Breast epithelium (tissue), 3 donors: ENCODE results near the gene HOXB13.

Experiments used
- POLR2A ChIP-seq: fragments of 450-650 bp; IDR thresholded peaks from one replicate; pipeline ENCODE4 v1.6.1; 2016; ENCODE audit warnings: antibody characterized with exemption, mild to moderate bottlenecking, moderate library complexity
- POLR2AphosphoS5 ChIP-seq, 3 donors: sonication (generic); formaldehyde crosslinking; IDR thresholded peaks; one replicate each; pipeline ENCODE4 v1.6.1; 2017; ENCODE audit warnings: antibody characterized with exemption in 3 of 3
- TF ChIP-seq, protein P1 (sequence below), 3 donors: fragments of 450-650 bp; IDR thresholded peaks; one replicate each; pipeline ENCODE4 v1.5.1; 2016 to 2017; ENCODE audit warnings: antibody characterized with exemption in 3 of 3, mild to moderate bottlenecking in 3 of 3, moderate library complexity in 3 of 3

DNA sequence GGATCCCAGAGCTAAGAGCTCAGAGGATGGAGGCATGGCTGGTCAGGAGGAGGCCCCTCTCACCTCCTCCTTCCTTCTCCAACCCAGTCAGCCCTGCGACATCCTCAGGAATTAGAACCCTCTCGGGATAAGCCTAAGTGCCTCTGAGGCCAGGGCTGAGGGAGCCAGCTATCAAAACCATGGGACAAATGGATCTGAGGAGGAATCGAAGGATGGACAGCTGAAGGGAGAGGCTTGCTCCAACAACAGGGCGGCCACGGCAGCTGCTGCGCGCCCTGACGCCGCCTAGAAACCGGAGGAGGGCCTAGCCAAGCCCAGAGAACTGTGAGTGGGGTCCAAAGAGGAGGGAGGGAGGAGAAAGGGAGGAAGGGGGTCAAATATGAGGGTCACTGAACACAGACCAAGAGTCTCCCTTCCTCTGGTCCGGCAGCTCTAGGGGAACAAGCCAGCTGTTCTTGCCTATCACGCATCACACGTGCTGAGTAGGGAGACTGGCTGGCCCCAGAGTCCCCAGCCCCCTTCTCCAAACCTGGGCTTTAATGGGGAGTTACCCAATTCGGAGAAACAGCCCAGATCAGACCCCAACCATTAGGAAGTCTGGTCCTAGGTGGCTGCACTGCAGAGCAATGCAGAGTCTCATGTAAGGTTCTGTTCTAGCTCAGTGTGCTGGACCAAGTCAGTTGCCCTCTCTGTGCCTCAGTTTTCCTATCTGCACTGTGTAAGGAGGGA is 5.9 kb upstream of the HOXB13 start:
- TF ChIP-seq POLR2A: no peak
- TF ChIP-seq, protein P1, sequence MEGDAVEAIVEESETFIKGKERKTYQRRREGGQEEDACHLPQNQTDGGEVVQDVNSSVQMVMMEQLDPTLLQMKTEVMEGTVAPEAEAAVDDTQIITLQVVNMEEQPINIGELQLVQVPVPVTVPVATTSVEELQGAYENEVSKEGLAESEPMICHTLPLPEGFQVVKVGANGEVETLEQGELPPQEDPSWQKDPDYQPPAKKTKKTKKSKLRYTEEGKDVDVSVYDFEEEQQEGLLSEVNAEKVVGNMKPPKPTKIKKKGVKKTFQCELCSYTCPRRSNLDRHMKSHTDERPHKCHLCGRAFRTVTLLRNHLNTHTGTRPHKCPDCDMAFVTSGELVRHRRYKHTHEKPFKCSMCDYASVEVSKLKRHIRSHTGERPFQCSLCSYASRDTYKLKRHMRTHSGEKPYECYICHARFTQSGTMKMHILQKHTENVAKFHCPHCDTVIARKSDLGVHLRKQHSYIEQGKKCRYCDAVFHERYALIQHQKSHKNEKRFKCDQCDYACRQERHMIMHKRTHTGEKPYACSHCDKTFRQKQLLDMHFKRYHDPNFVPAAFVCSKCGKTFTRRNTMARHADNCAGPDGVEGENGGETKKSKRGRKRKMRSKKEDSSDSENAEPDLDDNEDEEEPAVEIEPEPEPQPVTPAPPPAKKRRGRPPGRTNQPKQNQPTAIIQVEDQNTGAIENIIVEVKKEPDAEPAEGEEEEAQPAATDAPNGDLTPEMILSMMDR (IDR thresholded peaks at IDR 0.05): no peak
- no peak for TF ChIP-seq POLR2AphosphoS5 (IDR thresholded peaks at IDR 0.05)
